ENCODE data around the gene ZNF865. TPM values are rescaled to one million over a fixed set of nuclear protein-coding genes. Genes with fewer than 3 reads are reported as not detected.

ZNF865 gene
- total and polyA plus RNA-seq, 7 experiments from 2014 or later: 0.06 to 22.7 (median 15.2) TPM

GRCh38 chr19:55605207-55605636 lies 225 bp upstream of the ZNF865 start:
- Mint-ChIP-seq H3K4me3 (peak overlapping the region; percentile 78 to 98 (median 90)), H3K36me3 (peaks cover 0 to 25% (median 8%) of the 10 kb centered on the region in 5 donors), H3K27ac (peak overlapping the region; percentile 77 to 96 (median 91)), H3K4me1 (peaks cover 37 to 70% (median 64%) of the 10 kb centered on the region in 7 donors), H3K9me3 (peaks cover 0 to 1% (median 0%) of the 10 kb centered on the region in 11 donors), H3K27me3 (peaks cover 0 to 3% (median 0%) of the 10 kb centered on the region in 5 donors)
- DNase-seq: peak; percentile 90 to 99 (median 97)
- H3K4me1 ChIP-seq (ENCODE audit: control insufficient read depth in 2 of 2, insufficient read depth in 2 of 2, low read length in 2 of 2): peaks cover 7 to 18% of the 10 kb centered on the region in 2 donors
- no peaks in the 10 kb centered on the region for H3K27me3 ChIP-seq (ENCODE audit: control insufficient read depth in 2 of 2, insufficient read depth in 2 of 2, low read length in 2 of 2)
- intact Hi-C loops (cut with micrococcal nuclease): loop anchor here (1.0 to 5.0 kb wide), 10 partner anchors 18 to 1468 kb away; partner anchors contain the start of genes ZNF579 (in 2 of the 2), ZNF784 (in 2 of the 2), CNOT3 (in 1 of the 2) and HSPBP1 (in 1 of the 2)
- CTCF ChIA-PET: interaction anchor here (1.0 to 3.5 kb wide), 12 partner anchors 13 to 464 kb away, joined by 4 to 42 read pairs (median 8); partner anchors contain the start of genes ZNF579 and ZNF784
- H3K9me3 ChIP-seq (ENCODE audit: control insufficient read depth in 2 of 3, low read length in 3 of 3): no peaks in the 10 kb centered on the region
- peaks cover 0 to 16% (median 0%) of the 10 kb centered on the region in 3 experiments for H3K36me3 ChIP-seq (ENCODE audit: control insufficient read depth in 2 of 3, insufficient read depth in 3 of 3, low read length in 3 of 3)
- POLR2A ChIA-PET: interaction anchor here (0.7 to 6.9 kb wide), 17 partner anchors 15 to 510 kb away, joined by 3 to 76 read pairs (median 5); partner anchors contain the start of genes U2AF2, ZNF581, ZNF628 and ZNF784
- ATAC-seq: peak; percentile 87
- H3K27ac ChIP-seq (ENCODE audit: low read depth, low read length): peak overlapping the region; percentile 90
- peak overlapping the region; percentile 51 for H3K4me3 ChIP-seq (ENCODE audit: low read length)

GRCh38 chr19:55606471-55606787 lies 982 bp downstream of the ZNF865 start:
- DNase-seq: no peak
- intact Hi-C loops (cut with micrococcal nuclease): loop anchor here (1.0 to 5.0 kb wide), 4 partner anchors 25 to 1144 kb away; partner anchors contain the start of genes LENG9 (in 1 of the 2) and PPP1R12C (in 1 of the 2)
- Histone ChIP-seq H3K4me3 (ENCODE audit: low read length) (peak overlapping the region; percentile 78), H3K27ac (ENCODE audit: low read depth, low read length) (peak overlapping the region; percentile 90), H3K4me1 (ENCODE audit: control insufficient read depth in 2 of 2, insufficient read depth in 2 of 2, low read length in 2 of 2) (peaks cover 7 to 12% of the 10 kb centered on the region in 2 donors), H3K27me3 (ENCODE audit: control insufficient read depth in 2 of 2, insufficient read depth in 2 of 2, low read length in 2 of 2) (no peaks in the 10 kb centered on the region), H3K36me3 (ENCODE audit: control insufficient read depth in 2 of 3, insufficient read depth in 3 of 3, low read length in 3 of 3) (peaks cover 0 to 23% (median 0%) of the 10 kb centered on the region in 3 experiments), H3K9me3 (ENCODE audit: control insufficient read depth in 2 of 3, low read length in 3 of 3) (no peaks in the 10 kb centered on the region)
- ChIA-PET POLR2A (interaction anchor here (0.6 to 6.9 kb wide), 18 partner anchors 10 to 351 kb away, joined by 3 to 76 read pairs (median 6); partner anchors contain the start of genes U2AF2, ZNF581, ZNF628 and ZNF784), CTCF (interaction anchor here (0.6 to 3.5 kb wide), 20 partner anchors 12 to 465 kb away, joined by 3 to 42 read pairs (median 5); partner anchors contain the start of genes U2AF2, ZNF579, ZNF628 and ZNF784)
- Mint-ChIP-seq H3K27me3 (peaks cover 0 to 3% (median 0%) of the 10 kb centered on the region in 5 donors), H3K4me1 (peaks cover 41 to 73% (median 66%) of the 10 kb centered on the region in 7 donors), H3K27ac (peak overlapping the region; percentile 77 to 98 (median 94)), H3K36me3 (peaks cover 0 to 31% (median 8%) of the 10 kb centered on the region in 5 donors), H3K4me3 (peak overlapping the region; percentile 90 to 99 (median 93)), H3K9me3 (no peaks in the 10 kb centered on the region)
- ATAC-seq: no peak

GRCh38 chr19:55606817-55607216 lies 1.4 kb downstream of the ZNF865 start:
- POLR2A ChIA-PET: interaction anchor here (1.0 to 6.9 kb wide), 15 partner anchors 11 to 352 kb away, joined by 3 to 76 read pairs (median 7); partner anchors contain the start of genes U2AF2, ZNF581, ZNF628 and ZNF784
- Mint-ChIP-seq H3K4me1 (peaks cover 41 to 73% (median 64%) of the 10 kb centered on the region in 7 donors), H3K27me3 (peaks cover 0 to 3% (median 0%) of the 10 kb centered on the region in 5 donors), H3K4me3 (peak overlapping the region; percentile 90 to 99 (median 93)), H3K27ac (peak overlapping the region; percentile 74 to 98 (median 93)), H3K9me3 (no peaks in the 10 kb centered on the region), H3K36me3 (peaks cover 0 to 31% (median 8%) of the 10 kb centered on the region in 5 donors)
- intact Hi-C loops (cut with micrococcal nuclease): loop anchor here (1.0 to 5.0 kb wide), 4 partner anchors 24 to 1145 kb away; partner anchors contain the start of genes LENG9 (in 1 of the 2) and PPP1R12C (in 1 of the 2)
- peak overlapping the region; percentile 78 for H3K4me3 ChIP-seq (ENCODE audit: low read length)
- CTCF ChIA-PET: interaction anchor here (0.6 to 3.5 kb wide), 19 partner anchors 11 to 375 kb away, joined by 3 to 42 read pairs (median 5); partner anchors contain the start of genes U2AF2, ZNF579, ZNF628 and ZNF784
- ATAC-seq (no peak), DNase-seq (no peak)
- peaks cover 0 to 23% (median 0%) of the 10 kb centered on the region in 3 experiments for H3K36me3 ChIP-seq (ENCODE audit: control insufficient read depth in 2 of 3, insufficient read depth in 3 of 3, low read length in 3 of 3)
- H3K9me3 ChIP-seq (ENCODE audit: control insufficient read depth in 2 of 3, low read length in 3 of 3): no peaks in the 10 kb centered on the region
- no peaks in the 10 kb centered on the region for H3K27me3 ChIP-seq (ENCODE audit: control insufficient read depth in 2 of 2, insufficient read depth in 2 of 2, low read length in 2 of 2)
- peaks cover 7 to 12% of the 10 kb centered on the region in 2 donors for H3K4me1 ChIP-seq (ENCODE audit: control insufficient read depth in 2 of 2, insufficient read depth in 2 of 2, low read length in 2 of 2)
- peak overlapping the region; percentile 90 for H3K27ac ChIP-seq (ENCODE audit: low read depth, low read length)

- POLR2A ChIA-PET: interaction anchor here (6.9 kb wide), 1 partner anchor 16 kb away, joined by 76 read pairs; the partner anchor contains the start of gene ZNF784
- Histone ChIP-seq H3K4me1 (ENCODE audit: control insufficient read depth in 2 of 2, insufficient read depth in 2 of 2, low read length in 2 of 2) (peaks cover 7 to 12% of the 10 kb centered on the region in 2 donors), H3K4me3 (ENCODE audit: low read length) (no peak overlapping the region), H3K9me3 (ENCODE audit: control insufficient read depth in 2 of 3, low read length in 3 of 3) (no peaks in the 10 kb centered on the region), H3K27ac (ENCODE audit: low read depth, low read length) (no peak overlapping the region), H3K27me3 (ENCODE audit: control insufficient read depth in 2 of 2, insufficient read depth in 2 of 2, low read length in 2 of 2) (no peaks in the 10 kb centered on the region), H3K36me3 (ENCODE audit: control insufficient read depth in 2 of 3, insufficient read depth in 3 of 3, low read length in 3 of 3) (peaks cover 0 to 35% (median 3%) of the 10 kb centered on the region in 3 experiments)
- no peaks in the 10 kb centered on the region for H3K9me3 Mint-ChIP-seq
- H3K36me3 Mint-ChIP-seq: peaks cover 0 to 29% (median 8%) of the 10 kb centered on the region in 5 donors
- CTCF ChIA-PET: interaction anchor here (0.8 kb wide), 1 partner anchor 24 kb away, joined by 4 read pairs; no protein-coding TSS in a partner anchor
- no peak for DNase-seq
- intact Hi-C loops (cut with micrococcal nuclease): loop anchor here in 1 of 2 donors (5.0 kb wide), 1 partner anchor 1147 kb away; the partner anchor contains the start of gene LENG9
- H3K4me1 Mint-ChIP-seq: peaks cover 44 to 70% (median 63%) of the 10 kb centered on the region in 7 donors
- no peak overlapping the region for H3K4me3 Mint-ChIP-seq
- peak overlapping the region in 5 of 9 donors; percentile 9 to 59 (median 31) for H3K27ac Mint-ChIP-seq
- ATAC-seq: no peak
- peaks cover 0 to 3% (median 0%) of the 10 kb centered on the region in 5 donors for H3K27me3 Mint-ChIP-seq
Observed at GRCh38 chr19:55609326-55609725, 3.9 kb downstream of the ZNF865 start.

GRCh38 chr19:55611300-55611982 lies 6.0 kb downstream of the ZNF865 start:
- Histone ChIP-seq H3K9me3 (ENCODE audit: control insufficient read depth in 2 of 3, low read length in 3 of 3) (no peaks in the 10 kb centered on the region), H3K27me3 (ENCODE audit: control insufficient read depth in 2 of 2, insufficient read depth in 2 of 2, low read length in 2 of 2) (no peaks in the 10 kb centered on the region), H3K4me3 (ENCODE audit: low read length) (no peak overlapping the region), H3K4me1 (ENCODE audit: control insufficient read depth in 2 of 2, insufficient read depth in 2 of 2, low read length in 2 of 2) (peaks cover 5 to 6% of the 10 kb centered on the region in 2 donors), H3K27ac (ENCODE audit: low read depth, low read length) (no peak overlapping the region), H3K36me3 (ENCODE audit: control insufficient read depth in 2 of 3, insufficient read depth in 3 of 3, low read length in 3 of 3) (peaks cover 0 to 50% (median 3%) of the 10 kb centered on the region in 3 experiments)
- ChIA-PET CTCF (no interaction called here), POLR2A (interaction anchor here (0.7 kb wide), 1 partner anchor 12 kb away, joined by 3 read pairs; the partner anchor contains the start of gene ZNF524)
- Mint-ChIP-seq H3K36me3 (peaks cover 0 to 29% (median 8%) of the 10 kb centered on the region in 5 donors), H3K9me3 (no peaks in the 10 kb centered on the region), H3K27ac (peak overlapping the region in 6 of 9 donors; percentile 10 to 62 (median 30)), H3K4me3 (no peak overlapping the region), H3K27me3 (no peaks in the 10 kb centered on the region), H3K4me1 (peaks cover 31 to 56% (median 49%) of the 10 kb centered on the region in 7 donors)
- intact Hi-C loops (cut with micrococcal nuclease): no loop called here
- no peak for DNase-seq
- no peak for ATAC-seq

All from naive thymus-derived CD4-positive, alpha-beta T cell (primary cell).